Measurements from ENCODE around the gene LIPM. TPM values are rescaled to one million over a fixed set of nuclear protein-coding genes. Genes with fewer than 3 reads are reported as not detected.
"Not testable (repeated sequence)": the region's sequence is repeated elsewhere in the genome, so short reads cannot be mapped to it uniquely, and the experiment has no call there.

Gene LIPM
- total RNA-seq, 4 donors from 2014 or later, result not detected

DNA sequence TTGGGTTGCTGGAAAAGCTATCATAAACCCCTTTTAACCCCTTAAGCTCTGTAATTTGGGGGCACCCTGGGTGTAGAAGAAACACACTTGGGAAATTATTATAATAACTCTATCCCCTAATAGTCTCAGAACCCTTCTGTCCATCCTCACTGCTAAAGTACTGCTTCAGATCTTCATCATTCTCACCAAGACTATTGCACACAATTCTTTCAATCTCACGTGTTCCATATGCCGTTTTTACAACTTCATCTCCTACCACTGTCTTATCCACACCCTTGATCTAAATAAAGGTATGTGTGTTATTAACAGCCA lies 33.3 kb downstream of the LIPM start:
- H3K27me3 ChIP-seq, result no peaks in the 10 kb centered on the region
- ATAC-seq, result no peak
- 3 to 15% methylated on average over 2 of the region's 2 CpGs for WGBS, 2 donors (ENCODE audit: low coverage in 1 of 2)
- no peak overlapping the region for H3K4me3 ChIP-seq
- TF ChIP-seq EP300 (IDR thresholded peaks at IDR 0.05) (no peak), POLR2A (IDR thresholded peaks at IDR 0.05) (no peak)
- H3K36me3 ChIP-seq, result no peaks in the 10 kb centered on the region
- H3K4me1 ChIP-seq, result no peaks in the 10 kb centered on the region
- H3K9me3 ChIP-seq, result no peaks in the 10 kb centered on the region
- no peak overlapping the region for H3K27ac ChIP-seq

DNA sequence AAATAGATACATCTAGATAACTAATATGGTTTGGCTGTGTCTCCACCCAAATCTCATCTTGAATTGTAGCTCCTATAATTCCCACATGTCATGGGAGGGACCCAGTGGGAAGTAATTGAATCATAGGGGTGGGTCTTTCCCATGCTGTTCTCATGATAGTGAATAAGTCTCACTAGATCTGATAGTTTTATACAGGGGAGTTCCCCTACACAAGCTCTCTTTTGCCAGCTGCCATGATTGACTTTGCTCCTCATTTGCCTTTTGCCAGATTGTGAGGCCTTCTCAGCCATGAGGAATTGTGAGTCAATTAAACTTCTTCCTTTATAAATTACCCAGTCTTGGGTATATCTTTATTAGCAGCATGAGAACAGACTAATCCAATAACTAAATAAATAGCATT lies 35.1 kb downstream of the LIPM start:
- not testable (repeated sequence) for H3K4me1 ChIP-seq, H3K36me3 ChIP-seq, H3K9me3 ChIP-seq, H3K27ac ChIP-seq, H3K27me3 ChIP-seq, ATAC-seq, H3K4me3 ChIP-seq

DNA sequence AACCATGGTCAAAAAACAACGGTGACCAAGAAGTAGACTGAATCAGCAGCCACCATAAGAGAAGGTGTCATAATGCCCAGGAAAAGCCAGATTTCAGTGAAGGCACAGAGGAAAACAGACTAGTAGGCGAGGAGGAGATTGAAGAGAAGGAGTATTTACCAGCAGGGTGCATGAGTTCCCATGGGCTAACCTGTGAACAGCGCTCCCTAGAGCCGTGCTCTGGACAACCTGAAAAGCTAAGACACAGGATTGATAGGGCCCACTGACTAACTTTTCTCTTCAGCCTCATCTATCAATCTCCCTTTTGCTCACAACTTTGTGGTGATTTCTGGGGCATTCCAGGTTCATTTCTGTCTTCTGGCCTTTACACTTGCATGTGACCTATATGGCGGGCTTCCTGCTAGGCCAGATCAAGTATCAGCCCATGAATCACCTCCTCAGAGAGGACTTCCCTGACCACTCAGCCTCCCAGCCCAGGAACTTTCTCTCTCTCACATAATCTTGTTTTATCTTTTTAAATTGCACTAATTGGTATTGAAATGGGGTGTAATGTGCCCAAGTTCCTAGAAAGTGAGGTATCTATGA lies 36.3 kb downstream of the LIPM start:
- H3K9me3 ChIP-seq, result no peaks in the 10 kb centered on the region
- no peaks in the 10 kb centered on the region for H3K27me3 ChIP-seq
- no peaks in the 10 kb centered on the region for H3K4me1 ChIP-seq
- H3K27ac ChIP-seq, result no peak overlapping the region
- TF ChIP-seq EP300 (IDR thresholded peaks at IDR 0.05) (no peak), POLR2AphosphoS5 (IDR thresholded peaks at IDR 0.05) (no peak)
- whole genome bisulfite sequencing, 2 donors (ENCODE audit: low coverage in 1 of 2), result 92 to 95% methylated on average over 4 to 5 of the region's 5 CpGs
- no peaks in the 10 kb centered on the region for H3K36me3 ChIP-seq
- H3K4me3 ChIP-seq, result no peak overlapping the region
- no peak for ATAC-seq

- Histone ChIP-seq H3K27me3 (no peaks in the 10 kb centered on the region), H3K4me1 (no peaks in the 10 kb centered on the region), H3K36me3 (no peaks in the 10 kb centered on the region), H3K27ac (no peak overlapping the region), H3K9me3 (no peaks in the 10 kb centered on the region), H3K4me3 (no peak overlapping the region)
- TF ChIP-seq POLR2AphosphoS5 (IDR thresholded peaks at IDR 0.05) (no peak), CTCF (IDR thresholded peaks at IDR 0.05) (no peak), EP300 (IDR thresholded peaks at IDR 0.05) (no peak), POLR2A (IDR thresholded peaks at IDR 0.05) (no peak)
- 87 to 100% methylated on average over 3 of the region's 3 CpGs for WGBS, 2 donors (ENCODE audit: low coverage in 1 of 2)
- no peak for ATAC-seq
Observed at GRCh38 chr10:88840104-88840503, 37.6 kb downstream of the LIPM start.

GRCh38 chr10:88840881-88841280 lies 38.4 kb downstream of the LIPM start:
- WGBS, 2 donors (ENCODE audit: low coverage in 1 of 2), result 81 to 93% methylated on average over 3 to 5 of the region's 5 CpGs
- H3K4me1 ChIP-seq, result no peaks in the 10 kb centered on the region
- no peak for TF ChIP-seq EP300 (IDR thresholded peaks at IDR 0.05)
- no peak for TF ChIP-seq CTCF (IDR thresholded peaks at IDR 0.05)
- no peak for TF ChIP-seq POLR2A (IDR thresholded peaks at IDR 0.05)
- no peak for TF ChIP-seq POLR2AphosphoS5 (IDR thresholded peaks at IDR 0.05)
- H3K27ac ChIP-seq, result no peak overlapping the region
- no peaks in the 10 kb centered on the region for H3K27me3 ChIP-seq
- H3K36me3 ChIP-seq, result no peaks in the 10 kb centered on the region
- H3K4me3 ChIP-seq, result no peak overlapping the region
- H3K9me3 ChIP-seq, result no peaks in the 10 kb centered on the region
- ATAC-seq, result no peak

DNA sequence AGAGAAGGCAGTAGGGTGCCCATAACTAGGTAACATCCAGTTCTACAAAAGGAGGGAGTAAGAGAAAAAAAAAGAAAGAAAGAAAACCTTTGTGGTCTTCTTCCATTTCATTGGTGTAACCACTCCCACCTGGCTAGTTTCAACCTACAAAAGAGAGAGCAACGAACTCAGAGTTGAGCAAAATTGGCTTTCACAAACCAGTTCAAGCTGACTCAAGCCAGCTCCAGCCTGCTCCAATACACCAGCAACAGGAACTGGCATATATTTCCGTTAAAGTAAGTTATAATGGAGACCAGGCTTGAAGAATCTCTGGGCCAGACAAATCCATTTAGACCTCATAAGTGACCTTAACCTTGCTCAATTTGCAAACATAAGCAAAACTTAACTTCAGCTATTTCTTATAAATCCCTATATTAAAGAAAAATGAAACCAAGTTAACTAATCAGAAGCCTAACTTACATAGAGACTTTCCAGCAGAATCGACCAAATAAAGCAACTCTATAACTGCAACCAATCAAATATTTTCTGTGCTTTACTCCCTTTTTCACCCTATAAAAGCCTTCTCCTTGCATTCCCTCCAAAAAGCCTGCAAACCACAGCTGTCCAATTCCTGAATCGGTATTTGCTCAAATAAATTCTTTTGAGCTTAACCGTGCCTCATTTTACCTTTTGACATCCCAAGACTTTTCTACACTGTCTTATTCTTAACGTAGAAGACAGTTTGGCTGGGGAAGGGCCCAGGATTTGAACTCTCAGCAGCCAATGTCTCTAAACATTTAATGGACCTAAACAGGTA lies 39.0 kb downstream of the LIPM start:
- no peak overlapping the region for H3K27ac ChIP-seq
- TF ChIP-seq POLR2AphosphoS5 (IDR thresholded peaks at IDR 0.05) (no peak), CTCF (IDR thresholded peaks at IDR 0.05) (no peak), POLR2A (IDR thresholded peaks at IDR 0.05) (no peak), EP300 (IDR thresholded peaks at IDR 0.05) (no peak)
- WGBS, 2 donors (ENCODE audit: low coverage in 1 of 2), result 64 to 75% methylated on average over 5 to 6 of the region's 6 CpGs
- no peaks in the 10 kb centered on the region for H3K4me1 ChIP-seq
- H3K27me3 ChIP-seq, result no peaks in the 10 kb centered on the region
- H3K36me3 ChIP-seq, result no peaks in the 10 kb centered on the region
- no peak for ATAC-seq
- no peaks in the 10 kb centered on the region for H3K9me3 ChIP-seq
- no peak overlapping the region for H3K4me3 ChIP-seq
